A673 (cell line): Measurements from ENCODE around the gene NPC1. TPM values are rescaled to one million over a fixed set of nuclear protein-coding genes. Genes with fewer than 3 reads are reported as not detected.

Experiments
- BruUV-seq: library from RNA; stranded (reverse); fragments of 400-500 nt; replicated peaks from 2 replicates; lab custom pipeline; 2021; lab: Mats Ljungman, UMichigan
- CTCF ChIA-PET: fragments of 300-600 bp; sonication (Branson Sonifier 250); formaldehyde crosslinking; loops from one replicate; lab custom pipeline; 2022; ENCODE audit warnings: antibody characterized with exemption; lab: Charles Lee
- POLR2A ChIA-PET: fragments of 300-600 bp; sonication (Branson Sonifier 250); formaldehyde crosslinking; loops from one replicate; lab custom pipeline; 2022; ENCODE audit warnings: antibody characterized with exemption; ENCODE audit not compliant: low non-redundant PET; lab: Charles Lee
- DNase-seq: peaks from one replicate; pipeline ENCODE4 v3.0.0-alpha.2; 2015; ENCODE audit warnings: low spot score
- H3K27ac ChIP-seq: fragments of 200-600 bp; sonication (generic); 2 replicates; pipeline ENCODE4 v1.5.1; 2016; ENCODE audit warnings: mixed run types, low read depth, mild to moderate bottlenecking, mixed read lengths, antibody characterized with exemption, low read length; ENCODE audit not compliant: poor library complexity, severe bottlenecking
- H3K27me3 ChIP-seq: fragments of 200-600 bp; sonication (generic); replicated peaks from 2 replicates; pipeline ENCODE4 v1.6.1; 2017; ENCODE audit warnings: mixed run types, low read depth, mild to moderate bottlenecking, mixed read lengths, antibody characterized with exemption, low read length; ENCODE audit not compliant: insufficient read depth, poor library complexity
- H3K36me3 ChIP-seq: fragments of 200-600 bp; sonication (generic); 2 replicates; pipeline ENCODE4 v1.6.1; 2016; ENCODE audit warnings: mixed run types, mild to moderate bottlenecking, mixed read lengths, antibody characterized with exemption, low read length; ENCODE audit not compliant: insufficient read depth, poor library complexity, severe bottlenecking
- H3K4me1 ChIP-seq: fragments of 200-600 bp; sonication (generic); 2 replicates; pipeline ENCODE4 v1.6.1; 2017; ENCODE audit warnings: mixed run types, mild to moderate bottlenecking, mixed read lengths, antibody characterized with exemption, low read length; ENCODE audit not compliant: insufficient read depth, poor library complexity, severe bottlenecking
- H3K4me3 ChIP-seq: fragments of 200-600 bp; sonication (generic); 2 replicates; pipeline ENCODE4 v1.5.1; 2016; ENCODE audit warnings: low read depth, mixed run types, mild to moderate bottlenecking, mixed read lengths, low read length; ENCODE audit not compliant: poor library complexity, severe bottlenecking
- H3K9me3 ChIP-seq: fragments of 200-600 bp; sonication (generic); 2 replicates; pipeline ENCODE4 v1.6.1; 2016; ENCODE audit warnings: mixed run types, low read depth, mild to moderate bottlenecking, mixed read lengths, antibody characterized with exemption, low read length; ENCODE audit not compliant: poor library complexity, severe bottlenecking
- CTCF ChIP-seq: fragments of 300-800, 200-600 bp; sonication (generic); conservative IDR thresholded peaks from 2 replicates; pipeline ENCODE4 v1.5.1; 2017; ENCODE audit warnings: low read depth, mild to moderate bottlenecking, antibody characterized with exemption, low read length, moderate library complexity, mixed read lengths
- EZH2 ChIP-seq: fragments of 200-600 bp; sonication (generic); IDR thresholded peaks from 2 replicates; pipeline ENCODE4 v1.6.1; 2017; ENCODE audit warnings: borderline replicate concordance, low read depth, mild to moderate bottlenecking, mixed read lengths, antibody characterized with exemption, low read length; ENCODE audit not compliant: poor library complexity, severe bottlenecking
- intact Hi-C: fragments of 100-400 bp; cut with micrococcal nuclease; formaldehyde crosslinking; loops from one replicate; pipeline ENCODE4 v1.10.0; 2022; ENCODE audit not compliant: unreplicated experiment
- total RNA-seq: library from RNA; stranded (reverse); gene quantifications from 2 replicates; pipeline ENCODE4 v1.2.3, GENCODE V29; 2021

The NPC1 gene
- total RNA-seq, 1 experiment from 2014 or later: 53.0 TPM

GRCh38 chr18:23529604-23530003 is 56.7 kb downstream of the NPC1 start:
- H3K4me3 ChIP-seq: no peak overlapping the region
- CTCF ChIA-PET: no interaction called here
- TF ChIP-seq EZH2 (no peak), CTCF (no peak)
- no peak overlapping the region for H3K27ac ChIP-seq
- H3K4me1 ChIP-seq: no peaks in the 10 kb centered on the region
- H3K9me3 ChIP-seq: no peaks in the 10 kb centered on the region
- BruUV-seq: no TSS peak
- peaks cover 85% of the 10 kb centered on the region for H3K36me3 ChIP-seq
- H3K27me3 ChIP-seq: no peaks in the 10 kb centered on the region
- POLR2A ChIA-PET: no interaction called here
- DNase-seq: no peak
- intact Hi-C loops: no loop called here

- no peaks in the 10 kb centered on the region for H3K4me1 ChIP-seq
- no TSS peak for BruUV-seq
- no peak overlapping the region for H3K27ac ChIP-seq
- CTCF ChIA-PET: no interaction called here
- H3K36me3 ChIP-seq: peaks cover 83% of the 10 kb centered on the region
- POLR2A ChIA-PET: no interaction called here
- H3K4me3 ChIP-seq: no peak overlapping the region
- H3K9me3 ChIP-seq: no peaks in the 10 kb centered on the region
- H3K27me3 ChIP-seq: no peaks in the 10 kb centered on the region
- TF ChIP-seq EZH2 (no peak), CTCF (no peak)
- intact Hi-C loops: no loop called here
- DNase-seq: no peak
Measured at GRCh38 chr18:23528580-23529472, 57.5 kb downstream of the NPC1 start.

GRCh38 chr18:23526501-23527063 is 59.7 kb downstream of the NPC1 start:
- TF ChIP-seq EZH2 (no peak), CTCF (no peak)
- Histone ChIP-seq H3K9me3 (no peaks in the 10 kb centered on the region), H3K4me1 (no peaks in the 10 kb centered on the region), H3K36me3 (peaks cover 68% of the 10 kb centered on the region), H3K27me3 (no peaks in the 10 kb centered on the region), H3K27ac (no peak overlapping the region), H3K4me3 (no peak overlapping the region)
- no TSS peak for BruUV-seq
- DNase-seq: no peak
- intact Hi-C loops: no loop called here
- CTCF ChIA-PET: no interaction called here
- POLR2A ChIA-PET: no interaction called here
